Measurements from ENCODE around the gene DIS3. TPM values are rescaled to one million over a fixed set of nuclear protein-coding genes. Genes with fewer than 3 reads are reported as not detected.

Gene DIS3
- total RNA-seq, 1 donor from 2014 or later, result 42.1 TPM

- H3K27ac ChIP-seq (ENCODE audit: low read depth, low read length), result no peak overlapping the region
- no peaks in the 10 kb centered on the region for H3K9me3 ChIP-seq (ENCODE audit: insufficient read depth, low read depth, low read length)
- Mint-ChIP-seq H3K4me1 (ENCODE audit: low read depth, unreplicated experiment) (peaks cover 2% of the 10 kb centered on the region), H3K27ac (ENCODE audit: unreplicated experiment) (no peak overlapping the region), H3K27me3 (ENCODE audit: low read depth, unreplicated experiment) (no peaks in the 10 kb centered on the region), H3K36me3 (ENCODE audit: low read depth, unreplicated experiment) (peaks cover 13% of the 10 kb centered on the region), H3K4me3 (ENCODE audit: unreplicated experiment) (no peak overlapping the region), H3K9me3 (ENCODE audit: unreplicated experiment) (no peaks in the 10 kb centered on the region)
- H3K4me3 ChIP-seq (ENCODE audit: insufficient read depth, low read depth, low read length), result no peak overlapping the region
- TF ChIP-seq EZH2 (IDR thresholded peaks at IDR 0.05; ENCODE audit: insufficient read depth, low read length) (no peak), CTCF (IDR thresholded peaks at IDR 0.05; ENCODE audit: insufficient read depth, low read depth, low read length) (no peak)
- DNase-seq (ENCODE audit: low read depth), result no peak
- H3K79me2 ChIP-seq (ENCODE audit: insufficient read depth, low read length), result no peaks in the 10 kb centered on the region
- FAIRE-seq, result no peak
- no peak overlapping the region for H2AFZ ChIP-seq (ENCODE audit: low read depth, low read length)
- no peaks in the 10 kb centered on the region for H3K27me3 ChIP-seq (ENCODE audit: insufficient read depth, low read length)
- peaks cover 8% of the 10 kb centered on the region for H3K36me3 ChIP-seq (ENCODE audit: insufficient read depth, low read length)
- no peak overlapping the region for H3K4me2 ChIP-seq (ENCODE audit: low read length)
- H3K9ac ChIP-seq (ENCODE audit: low read length), result no peak overlapping the region
- no peaks in the 10 kb centered on the region for H3K4me1 ChIP-seq (ENCODE audit: insufficient read depth, low read length)
- H4K20me1 ChIP-seq (ENCODE audit: insufficient read depth, low read length), result no peaks in the 10 kb centered on the region
These were observed 24.1 kb upstream of the DIS3 start for GRCh38 chr13:72805676-72806346.

- Histone ChIP-seq H3K9ac (ENCODE audit: low read length) (no peak overlapping the region), H3K4me3 (ENCODE audit: insufficient read depth, low read depth, low read length) (no peak overlapping the region), H3K9me3 (ENCODE audit: insufficient read depth, low read depth, low read length) (no peaks in the 10 kb centered on the region), H3K36me3 (ENCODE audit: insufficient read depth, low read length) (peaks cover 11% of the 10 kb centered on the region), H3K27me3 (ENCODE audit: insufficient read depth, low read length) (no peaks in the 10 kb centered on the region), H2AFZ (ENCODE audit: low read depth, low read length) (no peak overlapping the region), H3K27ac (ENCODE audit: low read depth, low read length) (no peak overlapping the region), H3K4me1 (ENCODE audit: insufficient read depth, low read length) (no peaks in the 10 kb centered on the region), H3K79me2 (ENCODE audit: insufficient read depth, low read length) (no peaks in the 10 kb centered on the region), H3K4me2 (ENCODE audit: low read length) (no peak overlapping the region), H4K20me1 (ENCODE audit: insufficient read depth, low read length) (no peaks in the 10 kb centered on the region)
- FAIRE-seq, result no peak
- Mint-ChIP-seq H3K9me3 (ENCODE audit: unreplicated experiment) (no peaks in the 10 kb centered on the region), H3K27ac (ENCODE audit: unreplicated experiment) (no peak overlapping the region), H3K27me3 (ENCODE audit: low read depth, unreplicated experiment) (no peaks in the 10 kb centered on the region), H3K36me3 (ENCODE audit: low read depth, unreplicated experiment) (peaks cover 14% of the 10 kb centered on the region), H3K4me3 (ENCODE audit: unreplicated experiment) (no peak overlapping the region), H3K4me1 (ENCODE audit: low read depth, unreplicated experiment) (peaks cover 5% of the 10 kb centered on the region)
- no peak for DNase-seq (ENCODE audit: low read depth)
- TF ChIP-seq CTCF (IDR thresholded peaks at IDR 0.05; ENCODE audit: insufficient read depth, low read depth, low read length) (no peak), EZH2 (IDR thresholded peaks at IDR 0.05; ENCODE audit: insufficient read depth, low read length) (no peak)
These were observed 22.6 kb upstream of the DIS3 start for GRCh38 chr13:72804301-72804700.

- H3K27me3 ChIP-seq (ENCODE audit: insufficient read depth, low read length), result no peaks in the 10 kb centered on the region
- H3K36me3 ChIP-seq (ENCODE audit: insufficient read depth, low read length), result peaks cover 29% of the 10 kb centered on the region
- H3K27ac Mint-ChIP-seq (ENCODE audit: unreplicated experiment), result no peak overlapping the region
- peaks cover 3% of the 10 kb centered on the region for H4K20me1 ChIP-seq (ENCODE audit: insufficient read depth, low read length)
- TF ChIP-seq CTCF (IDR thresholded peaks at IDR 0.05; ENCODE audit: insufficient read depth, low read depth, low read length) (no peak), EZH2 (IDR thresholded peaks at IDR 0.05; ENCODE audit: insufficient read depth, low read length) (no peak)
- no peak for DNase-seq (ENCODE audit: low read depth)
- H3K9ac ChIP-seq (ENCODE audit: low read length), result no peak overlapping the region
- FAIRE-seq, result no peak
- no peaks in the 10 kb centered on the region for H3K4me1 ChIP-seq (ENCODE audit: insufficient read depth, low read length)
- H3K36me3 Mint-ChIP-seq (ENCODE audit: low read depth, unreplicated experiment), result peaks cover 11% of the 10 kb centered on the region
- no peak overlapping the region for H3K4me3 Mint-ChIP-seq (ENCODE audit: unreplicated experiment)
- H3K27me3 Mint-ChIP-seq (ENCODE audit: low read depth, unreplicated experiment), result no peaks in the 10 kb centered on the region
- no peak overlapping the region for H2AFZ ChIP-seq (ENCODE audit: low read depth, low read length)
- no peaks in the 10 kb centered on the region for H3K9me3 ChIP-seq (ENCODE audit: insufficient read depth, low read depth, low read length)
- H3K4me3 ChIP-seq (ENCODE audit: insufficient read depth, low read depth, low read length), result no peak overlapping the region
- H3K9me3 Mint-ChIP-seq (ENCODE audit: unreplicated experiment), result no peaks in the 10 kb centered on the region
- H3K79me2 ChIP-seq (ENCODE audit: insufficient read depth, low read length), result no peaks in the 10 kb centered on the region
- no peak overlapping the region for H3K27ac ChIP-seq (ENCODE audit: low read depth, low read length)
- no peak overlapping the region for H3K4me2 ChIP-seq (ENCODE audit: low read length)
- peaks cover 5% of the 10 kb centered on the region for H3K4me1 Mint-ChIP-seq (ENCODE audit: low read depth, unreplicated experiment)
These were observed 17.1 kb upstream of the DIS3 start for GRCh38 chr13:72798817-72799216.

All from astrocyte (in vitro differentiated cells and primary cell).